ENCODE measurements around the gene MED14.
"Not testable (repeated sequence)": the region's sequence is repeated elsewhere in the genome, so short reads cannot be mapped to it uniquely, and the experiment has no call there.

MED14 gene
- 20.6 to 84.6 (median 40.3) reads per million in 18 experiments for total RNA-seq

DNA sequence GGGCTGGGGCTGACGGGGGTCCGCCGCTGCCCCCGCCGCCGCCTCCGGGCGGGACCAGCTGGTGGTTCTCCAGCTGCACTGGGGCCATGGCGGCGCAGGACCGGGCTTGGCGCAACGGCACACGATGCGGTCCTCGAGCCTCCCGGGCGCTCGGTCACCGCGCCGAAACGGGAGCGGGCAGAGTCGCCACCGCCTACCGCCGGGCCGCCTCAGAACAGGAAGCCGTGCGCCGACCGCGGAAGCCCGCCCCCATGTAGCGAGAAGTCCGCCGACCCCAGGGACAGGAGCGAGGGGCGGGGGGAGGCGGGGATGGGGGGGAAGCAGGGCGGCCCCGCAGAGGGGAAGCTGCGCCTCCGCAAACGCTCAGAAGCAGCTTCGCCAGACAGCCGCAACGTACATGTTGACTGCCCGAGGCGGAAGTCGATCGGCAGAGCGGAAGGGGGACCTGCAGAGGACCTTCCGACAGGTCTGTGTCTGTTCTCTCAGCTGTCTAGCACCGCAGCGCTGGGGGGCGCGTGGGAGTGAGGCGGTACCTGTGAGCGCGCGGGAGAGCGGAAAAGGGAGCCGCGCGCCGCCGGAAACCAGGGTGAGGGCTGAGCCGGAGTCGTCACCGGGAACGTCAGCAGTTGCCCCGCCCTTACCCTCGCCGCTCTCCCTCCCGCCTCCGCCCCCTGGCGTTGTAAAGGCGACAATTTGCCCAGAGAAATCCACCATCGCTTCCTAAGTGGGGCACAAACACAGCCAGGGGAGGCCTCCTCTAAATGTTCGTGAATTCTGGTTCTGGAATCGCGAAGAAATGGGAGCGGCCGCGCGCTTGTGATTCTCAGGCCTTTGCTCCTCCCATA lies at the start of gene MED14:
TSS of gene MED14 (minus strand) at position 218 of the 845 bp plus-strand sequence. CDS start at position 88, 130 bp downstream.
- peak; percentile 73 to 81 for DNase-seq

GRCh38 chrX:40784516-40785151 lies 49.3 kb upstream of the MED14 start:
- no peak for DNase-seq

GRCh38 chrX:40782644-40783259 lies 47.4 kb upstream of the MED14 start:
- not testable (repeated sequence) for DNase-seq

DNA sequence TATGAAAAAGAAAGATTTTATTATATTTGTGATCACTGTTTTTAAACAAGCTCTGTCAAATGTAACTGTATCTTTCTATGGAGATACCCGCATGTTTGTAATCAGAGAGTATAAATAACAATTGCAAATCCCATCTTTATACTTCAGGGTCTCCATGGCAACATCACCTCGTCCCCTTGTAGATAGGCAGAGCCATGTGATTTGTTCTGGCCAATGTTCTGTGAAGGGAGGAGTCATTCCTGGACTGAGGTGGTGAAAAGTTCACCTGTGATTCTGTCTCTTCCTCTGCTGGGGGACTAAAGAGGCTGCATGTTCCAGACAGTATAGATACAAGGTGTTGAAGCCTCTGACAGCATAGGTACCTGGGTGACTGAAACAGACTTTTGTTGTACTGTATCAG lies 45.6 kb upstream of the MED14 start:
- no peak for DNase-seq

- no peak for DNase-seq
These were observed 44.7 kb upstream of the MED14 start for GRCh38 chrX:40780082-40780481.

DNA sequence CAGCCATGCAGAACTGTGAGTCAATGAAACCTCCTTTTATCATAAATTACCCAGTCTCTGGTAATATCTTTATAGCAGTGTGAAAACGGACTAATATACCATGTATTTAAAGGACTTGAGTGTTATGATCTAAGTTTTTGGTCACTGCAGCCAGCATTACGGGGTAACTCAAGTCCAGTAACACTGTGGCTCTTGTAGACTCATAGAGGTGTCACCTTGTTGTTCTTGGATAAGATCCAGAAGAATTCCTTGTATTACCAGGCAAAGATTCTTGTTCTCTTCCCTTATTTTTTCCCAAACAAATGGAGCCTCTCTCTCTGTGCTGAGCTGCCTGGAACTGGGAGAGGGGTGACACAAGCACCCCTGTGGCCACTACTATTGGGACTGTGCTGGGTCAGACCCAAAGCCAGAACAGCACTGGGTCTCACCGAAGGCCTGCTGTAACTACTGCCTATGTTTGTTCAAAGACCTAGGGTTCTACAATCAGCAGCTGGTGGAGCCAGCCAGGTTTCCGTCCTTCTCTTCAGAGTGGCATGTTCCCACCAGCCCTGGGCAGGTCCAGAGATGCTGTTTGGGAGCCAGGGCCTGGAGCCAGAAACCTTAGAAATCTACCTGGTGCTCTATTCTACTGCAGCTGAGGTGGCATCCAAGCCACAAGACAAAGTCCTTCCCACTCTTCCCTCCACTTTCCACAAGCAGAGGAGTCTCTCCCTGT lies 43.7 kb upstream of the MED14 start:
- DNase-seq = no peak

- DNase-seq = peak; percentile 10 to 40
These were observed 38.5 kb upstream of the MED14 start for GRCh38 chrX:40773809-40774208.

- no peak for DNase-seq
These were observed 37.8 kb upstream of the MED14 start for GRCh38 chrX:40773188-40773587.

- peak; percentile 32 to 40 for DNase-seq
These were observed 36.9 kb upstream of the MED14 start for GRCh38 chrX:40772290-40772689.

GRCh38 chrX:40761762-40762161 lies 26.4 kb upstream of the MED14 start:
- DNase-seq = no peak

- DNase-seq = no peak
These were observed 24.0 kb upstream of the MED14 start for GRCh38 chrX:40759374-40759773.

DNA sequence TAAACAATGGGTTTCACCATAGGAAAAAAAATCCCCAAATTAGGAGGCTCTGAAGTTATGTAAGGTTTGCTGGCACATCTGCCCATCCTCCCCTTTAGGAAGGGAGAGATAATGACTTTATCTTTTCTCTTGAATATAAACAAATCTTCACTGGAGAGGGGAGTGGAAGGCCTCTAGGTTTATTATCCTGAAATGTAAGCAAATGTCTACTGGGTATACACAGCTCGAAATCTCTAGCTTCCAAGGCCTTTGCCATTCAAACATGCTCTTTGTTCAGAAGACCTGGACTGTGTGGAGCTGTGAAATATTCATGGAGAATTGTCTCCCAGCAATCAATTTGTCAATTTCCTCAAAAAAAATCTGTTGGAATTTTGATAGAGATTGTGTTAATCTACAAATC lies 21.7 kb upstream of the MED14 start:
- no peak for DNase-seq

DNA sequence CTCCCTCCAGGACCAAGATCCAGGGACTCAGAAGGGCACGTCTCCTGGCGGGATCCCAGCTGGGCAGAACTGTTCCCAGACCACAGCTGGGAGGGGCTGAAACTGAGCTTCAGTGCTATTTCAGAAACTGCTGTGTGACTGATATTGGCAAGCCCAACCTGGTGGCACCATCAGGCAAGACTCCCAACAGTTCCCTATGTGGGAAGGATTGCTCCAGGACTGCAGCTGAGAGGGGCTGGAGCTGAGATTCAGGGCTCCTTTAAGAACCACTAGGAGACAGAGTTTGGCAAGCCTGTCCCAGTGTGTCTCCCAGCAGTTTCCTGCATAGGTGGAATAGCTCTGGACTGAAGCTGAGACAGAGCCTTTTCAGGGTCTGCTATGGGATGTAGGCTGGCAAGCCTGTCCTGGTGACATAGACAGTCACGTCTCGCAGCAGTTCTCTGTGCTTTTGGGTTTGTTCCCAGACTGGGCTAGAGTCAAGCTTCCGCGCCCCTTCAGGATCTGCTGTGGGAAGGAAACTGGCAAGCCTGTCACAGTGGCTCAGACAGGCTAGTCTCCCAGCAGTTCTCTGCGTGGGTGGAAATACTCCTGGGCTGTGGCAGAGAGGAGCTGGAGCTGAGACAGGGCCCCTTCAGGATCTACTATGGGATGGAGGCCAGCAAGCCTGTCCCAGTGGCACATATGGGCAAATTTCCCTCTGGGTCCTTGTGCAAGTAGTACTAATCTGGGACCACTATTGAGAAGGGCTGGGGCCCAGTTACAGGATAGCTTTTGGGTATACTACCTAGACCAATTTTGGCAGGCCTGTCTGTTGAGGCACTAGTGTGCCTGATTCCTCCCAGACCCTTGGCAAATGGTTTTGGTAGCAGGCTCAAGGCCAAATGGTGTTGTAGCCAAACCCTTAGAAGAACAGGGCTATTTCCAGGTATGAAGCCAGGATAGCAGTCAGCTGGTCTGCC lies 20.2 kb upstream of the MED14 start:
- no peak for DNase-seq

GRCh38 chrX:40749681-40750494 lies 14.5 kb upstream of the MED14 start:
- DNase-seq = peak in 1 of 2 donors; percentile 14

DNA sequence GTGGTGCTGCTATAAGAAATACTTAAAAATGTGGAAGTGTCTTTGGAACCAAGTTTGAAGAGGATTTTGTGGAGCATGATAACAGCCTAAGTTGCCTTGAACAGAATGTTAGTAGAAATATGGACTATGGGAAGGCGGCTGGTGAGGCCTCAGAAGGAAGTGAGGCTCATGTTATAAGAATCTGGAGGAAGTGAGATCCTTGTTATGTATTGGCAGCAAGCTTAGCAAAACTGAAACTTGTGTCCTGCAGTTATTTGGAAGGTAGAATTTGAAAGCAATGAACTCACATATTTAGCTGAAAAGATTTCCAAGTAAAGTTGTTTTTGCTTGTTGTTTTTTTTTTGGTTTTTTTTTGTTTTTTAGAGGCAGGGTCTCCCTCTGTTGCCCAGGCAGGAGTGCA lies 13.6 kb upstream of the MED14 start:
- DNase-seq = peak in 1 of 2 donors; percentile 17

DNA sequence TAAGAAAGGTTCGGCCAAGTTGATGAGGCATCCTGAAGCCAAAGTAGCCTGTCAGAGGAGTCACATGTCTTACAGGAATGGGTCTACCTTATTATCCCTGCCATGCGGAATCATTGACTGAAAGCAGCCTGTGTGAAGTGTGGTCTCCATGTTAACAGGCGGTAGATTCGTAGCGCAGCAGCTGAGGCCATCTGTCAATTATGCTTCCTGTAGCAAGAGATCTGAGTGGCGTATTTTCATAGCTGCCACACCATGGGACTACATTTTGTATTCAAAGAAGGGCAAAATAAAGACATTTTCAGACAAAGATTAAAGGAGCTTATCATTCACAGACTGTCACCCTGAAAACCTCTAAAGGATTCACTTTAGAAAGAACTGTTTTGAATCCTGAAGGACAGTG lies 11.2 kb upstream of the MED14 start:
- DNase-seq = no peak

- DNase-seq = no peak
These were observed 796 bp upstream of the MED14 start for GRCh38 chrX:40736170-40736505.

DNA sequence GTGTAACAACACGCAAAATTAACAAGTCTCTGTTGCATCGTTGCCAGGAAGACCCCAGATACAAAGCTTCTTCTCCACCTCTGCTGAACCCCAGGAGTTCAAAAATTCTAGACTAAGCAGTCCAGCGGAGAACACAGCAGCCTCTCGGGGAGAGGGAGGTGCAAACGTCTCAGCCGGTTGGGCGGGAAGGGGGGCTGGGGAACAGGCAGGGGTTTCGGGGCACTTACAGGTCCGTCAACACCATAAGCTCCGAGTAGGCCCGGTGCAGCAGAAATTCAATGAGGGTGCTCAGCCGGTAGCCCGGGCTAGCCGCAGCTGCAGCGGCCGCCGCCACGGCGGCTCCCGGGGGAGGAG lies 394 bp downstream of the MED14 start:
- peak in 1 of 2 donors; percentile 7 for DNase-seq

GRCh38 chrX:40733706-40734105 lies 1.6 kb downstream of the MED14 start:
- no peak for DNase-seq

- DNase-seq = not testable (repeated sequence)
These were observed 2.8 kb downstream of the MED14 start for GRCh38 chrX:40732499-40732898.
